Ovary (tissue), 3 donors: ENCODE results near the gene ANGPTL2.
A peak's percentile ranks its signal among the peaks of the same experiment; 100 is the strongest.

Experiments
- EP300 ChIP-seq: sonication (generic); formaldehyde crosslinking; IDR thresholded peaks from one replicate; pipeline ENCODE4 v1.6.1; 2017; ENCODE audit warnings: antibody characterized with exemption
- POLR2A ChIP-seq: fragments of 450-650 bp; IDR thresholded peaks from one replicate; pipeline ENCODE4 v1.6.1; 2017; ENCODE audit warnings: antibody characterized with exemption, mild to moderate bottlenecking, moderate library complexity
- TF ChIP-seq, protein P1 (sequence below), 3 donors: fragments of 450-650 bp in 2 of 3; fragments of 200-600 bp in 1 of 3; IDR thresholded peaks; one replicate each; pipeline versions ENCODE4 v1.5.1 to v1.8.0; 2016 to 2022; ENCODE audit warnings: antibody characterized with exemption in 3 of 3, mild to moderate bottlenecking in 1 of 3
- donor health status: DM: no; HTN: no; CAD: no.

DNA sequence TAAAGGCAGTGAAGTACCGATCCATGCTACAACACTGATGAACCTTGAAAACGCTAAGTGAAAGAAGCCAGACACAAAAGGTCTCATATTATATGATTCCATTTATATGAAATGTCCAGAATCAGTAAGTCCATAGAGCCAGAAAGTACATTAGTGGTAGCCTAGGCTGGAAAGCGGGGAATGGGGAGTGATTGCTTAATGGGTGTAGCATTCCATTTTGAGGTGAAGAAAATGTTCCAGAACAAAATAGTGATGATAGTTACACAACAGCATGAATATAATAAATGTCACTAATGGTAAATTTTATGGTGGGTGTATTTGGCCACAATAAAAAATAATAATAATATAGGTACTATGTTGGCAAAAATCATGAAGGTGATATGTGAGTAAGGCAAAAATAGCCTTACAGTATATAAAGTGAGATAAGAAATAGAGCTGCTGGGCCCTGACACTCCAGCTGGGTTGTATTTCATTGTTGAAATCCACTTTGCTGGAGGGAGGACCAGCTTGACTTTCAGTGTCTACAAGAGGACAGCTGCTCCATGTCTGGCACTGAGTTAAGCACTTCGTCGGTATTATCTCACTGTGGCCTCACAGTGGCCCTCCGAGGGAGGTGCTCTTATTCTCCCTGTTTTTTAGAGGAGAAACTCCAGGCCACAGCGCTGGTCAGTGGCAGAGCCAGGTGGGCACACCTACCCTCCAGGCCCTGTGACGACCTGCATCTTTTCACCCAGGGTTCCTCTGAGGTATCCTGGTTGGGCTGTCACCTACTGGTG, 22.4 kb upstream of the ANGPTL2 start:
- TF ChIP-seq, protein P1, sequence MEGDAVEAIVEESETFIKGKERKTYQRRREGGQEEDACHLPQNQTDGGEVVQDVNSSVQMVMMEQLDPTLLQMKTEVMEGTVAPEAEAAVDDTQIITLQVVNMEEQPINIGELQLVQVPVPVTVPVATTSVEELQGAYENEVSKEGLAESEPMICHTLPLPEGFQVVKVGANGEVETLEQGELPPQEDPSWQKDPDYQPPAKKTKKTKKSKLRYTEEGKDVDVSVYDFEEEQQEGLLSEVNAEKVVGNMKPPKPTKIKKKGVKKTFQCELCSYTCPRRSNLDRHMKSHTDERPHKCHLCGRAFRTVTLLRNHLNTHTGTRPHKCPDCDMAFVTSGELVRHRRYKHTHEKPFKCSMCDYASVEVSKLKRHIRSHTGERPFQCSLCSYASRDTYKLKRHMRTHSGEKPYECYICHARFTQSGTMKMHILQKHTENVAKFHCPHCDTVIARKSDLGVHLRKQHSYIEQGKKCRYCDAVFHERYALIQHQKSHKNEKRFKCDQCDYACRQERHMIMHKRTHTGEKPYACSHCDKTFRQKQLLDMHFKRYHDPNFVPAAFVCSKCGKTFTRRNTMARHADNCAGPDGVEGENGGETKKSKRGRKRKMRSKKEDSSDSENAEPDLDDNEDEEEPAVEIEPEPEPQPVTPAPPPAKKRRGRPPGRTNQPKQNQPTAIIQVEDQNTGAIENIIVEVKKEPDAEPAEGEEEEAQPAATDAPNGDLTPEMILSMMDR (IDR thresholded peaks at IDR 0.05), result peak in 1 of 3 donors; percentile 38
- no peak for TF ChIP-seq POLR2A
- no peak for TF ChIP-seq EP300
